Measurements from ENCODE around the gene PARD3B.
"Not testable (repeated sequence)": the region's sequence is repeated elsewhere in the genome, so short reads cannot be mapped to it uniquely, and the experiment has no call there.

Gene PARD3B

DNA sequence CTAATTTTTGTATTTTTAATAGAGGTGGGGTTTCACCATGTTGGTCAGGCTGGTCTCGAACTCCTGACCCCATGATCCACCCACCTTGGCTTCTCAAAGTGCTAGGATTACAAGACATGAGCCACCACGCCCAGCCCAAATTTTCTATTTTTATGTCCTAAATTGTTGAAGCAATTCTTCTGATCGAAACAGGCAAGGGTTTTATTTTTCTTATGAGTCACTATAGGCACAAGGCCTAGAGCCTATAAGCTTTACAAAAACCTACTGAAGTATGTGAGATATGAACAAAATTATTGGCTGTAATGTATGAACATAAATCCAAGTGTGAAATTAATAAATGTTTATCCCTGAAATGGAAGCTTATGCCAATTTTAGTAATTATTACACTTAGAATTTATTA lies 672.8 kb downstream of the PARD3B start:
- DNase-seq (ENCODE audit: extremely low read depth, insufficient read length), result no peak
- Histone ChIP-seq H3K27me3 (replicated peaks; ENCODE audit: control insufficient read depth, insufficient read depth, low read length) (no peaks in the 10 kb centered on the region; the same call in 1 of the 2 replicates), H3K36me3 (ENCODE audit: control insufficient read depth, insufficient read depth, low read length) (no peaks in the 10 kb centered on the region), H3K4me3 (replicated peaks; ENCODE audit: low read depth, low read length) (no peak overlapping the region)
- TF ChIP-seq, protein P1, sequence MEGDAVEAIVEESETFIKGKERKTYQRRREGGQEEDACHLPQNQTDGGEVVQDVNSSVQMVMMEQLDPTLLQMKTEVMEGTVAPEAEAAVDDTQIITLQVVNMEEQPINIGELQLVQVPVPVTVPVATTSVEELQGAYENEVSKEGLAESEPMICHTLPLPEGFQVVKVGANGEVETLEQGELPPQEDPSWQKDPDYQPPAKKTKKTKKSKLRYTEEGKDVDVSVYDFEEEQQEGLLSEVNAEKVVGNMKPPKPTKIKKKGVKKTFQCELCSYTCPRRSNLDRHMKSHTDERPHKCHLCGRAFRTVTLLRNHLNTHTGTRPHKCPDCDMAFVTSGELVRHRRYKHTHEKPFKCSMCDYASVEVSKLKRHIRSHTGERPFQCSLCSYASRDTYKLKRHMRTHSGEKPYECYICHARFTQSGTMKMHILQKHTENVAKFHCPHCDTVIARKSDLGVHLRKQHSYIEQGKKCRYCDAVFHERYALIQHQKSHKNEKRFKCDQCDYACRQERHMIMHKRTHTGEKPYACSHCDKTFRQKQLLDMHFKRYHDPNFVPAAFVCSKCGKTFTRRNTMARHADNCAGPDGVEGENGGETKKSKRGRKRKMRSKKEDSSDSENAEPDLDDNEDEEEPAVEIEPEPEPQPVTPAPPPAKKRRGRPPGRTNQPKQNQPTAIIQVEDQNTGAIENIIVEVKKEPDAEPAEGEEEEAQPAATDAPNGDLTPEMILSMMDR (IDR thresholded peaks at IDR 0.05; ENCODE audit: insufficient read depth, low read length, poor library complexity, severe bottlenecking), result no peak

- not testable (repeated sequence) for H3K27me3 ChIP-seq (replicated peaks; ENCODE audit: control insufficient read depth, insufficient read depth, low read length); H3K4me3 ChIP-seq (replicated peaks; ENCODE audit: low read depth, low read length); H3K36me3 ChIP-seq (ENCODE audit: control insufficient read depth, insufficient read depth, low read length); DNase-seq (ENCODE audit: extremely low read depth, insufficient read length)
Measured at GRCh38 chr2:205218816-205219215, 673.5 kb downstream of the PARD3B start.

DNA sequence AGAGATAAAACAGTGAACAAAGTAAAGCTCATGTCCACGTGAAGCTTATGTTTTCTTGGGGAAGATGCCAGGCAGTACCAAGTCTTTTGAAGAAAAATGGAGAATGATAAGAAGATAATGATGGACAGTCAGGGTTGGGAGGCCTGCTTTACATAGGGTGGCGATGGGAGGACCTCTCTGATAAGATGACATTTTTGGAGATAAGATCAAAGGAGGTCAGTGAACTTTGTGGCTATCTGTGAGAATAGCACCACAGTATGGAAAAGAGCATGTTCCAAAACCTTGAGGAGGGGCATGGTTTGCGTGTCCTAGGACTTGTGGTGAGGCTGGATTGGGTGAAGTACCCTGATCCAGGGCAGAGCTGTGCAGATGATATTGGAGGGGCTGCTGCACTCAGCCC lies 675.3 kb downstream of the PARD3B start:
- TF ChIP-seq, protein P1 (IDR thresholded peaks at IDR 0.05; ENCODE audit: insufficient read depth, low read length, poor library complexity, severe bottlenecking), result no peak
- no peaks in the 10 kb centered on the region; the same call in 1 of the 2 replicates for H3K27me3 ChIP-seq (replicated peaks; ENCODE audit: control insufficient read depth, insufficient read depth, low read length)
- no peaks in the 10 kb centered on the region for H3K36me3 ChIP-seq (ENCODE audit: control insufficient read depth, insufficient read depth, low read length)
- H3K4me3 ChIP-seq (replicated peaks; ENCODE audit: low read depth, low read length), result no peak overlapping the region
- no peak for DNase-seq (ENCODE audit: extremely low read depth, insufficient read length)

- no peak for DNase-seq (ENCODE audit: extremely low read depth, insufficient read length)
- Histone ChIP-seq H3K27me3 (replicated peaks; ENCODE audit: control insufficient read depth, insufficient read depth, low read length) (no peaks in the 10 kb centered on the region), H3K36me3 (ENCODE audit: control insufficient read depth, insufficient read depth, low read length) (no peaks in the 10 kb centered on the region), H3K4me3 (replicated peaks; ENCODE audit: low read depth, low read length) (no peak overlapping the region)
- TF ChIP-seq, protein P1 (IDR thresholded peaks at IDR 0.05; ENCODE audit: insufficient read depth, low read length, poor library complexity, severe bottlenecking), result no peak
Measured at GRCh38 chr2:205232086-205232485, 686.8 kb downstream of the PARD3B start.

DNA sequence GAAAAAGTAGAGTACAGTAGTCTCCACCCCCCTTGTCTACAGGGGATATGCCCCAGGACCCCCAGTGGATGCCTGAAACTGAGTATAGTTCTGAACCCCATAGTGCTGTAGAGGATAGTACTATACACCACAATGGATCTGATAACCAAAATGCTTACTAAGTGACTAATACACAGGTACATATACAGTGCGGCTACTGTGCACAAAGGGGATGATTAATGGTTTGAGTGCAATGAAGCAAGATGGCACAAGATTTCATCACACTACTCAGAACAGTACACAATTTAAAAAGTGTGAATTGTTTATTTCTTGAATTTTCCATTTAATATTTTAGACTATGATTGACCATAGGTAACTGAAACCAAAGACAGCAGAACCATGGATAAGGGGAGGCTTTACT lies 690.2 kb downstream of the PARD3B start:
- H3K36me3 ChIP-seq (ENCODE audit: control insufficient read depth, insufficient read depth, low read length), result no peaks in the 10 kb centered on the region
- no peak for DNase-seq (ENCODE audit: extremely low read depth, insufficient read length)
- TF ChIP-seq, protein P1 (IDR thresholded peaks at IDR 0.05; ENCODE audit: insufficient read depth, low read length, poor library complexity, severe bottlenecking), result no peak
- no peaks in the 10 kb centered on the region for H3K27me3 ChIP-seq (replicated peaks; ENCODE audit: control insufficient read depth, insufficient read depth, low read length)
- no peak overlapping the region for H3K4me3 ChIP-seq (replicated peaks; ENCODE audit: low read depth, low read length)

DNA sequence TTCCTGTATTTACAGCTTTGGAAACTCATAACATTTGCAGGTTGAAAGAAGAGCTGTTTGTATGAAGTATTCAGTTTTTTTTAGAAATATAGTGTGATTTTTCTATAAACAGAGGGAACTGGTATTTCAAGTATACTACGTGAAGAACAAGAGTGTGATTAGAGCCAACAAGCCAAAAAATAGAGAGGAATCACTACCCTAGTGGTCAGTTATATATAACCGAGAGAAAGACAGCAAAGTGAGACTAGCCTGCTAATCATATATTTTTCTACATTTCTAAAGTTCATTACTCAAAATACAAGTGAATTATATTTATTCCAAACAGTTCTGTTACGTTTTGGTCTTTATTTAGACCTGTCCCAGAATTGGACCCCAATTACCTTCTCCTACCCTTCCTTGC lies 692.2 kb downstream of the PARD3B start:
- Histone ChIP-seq H3K4me3 (replicated peaks; ENCODE audit: low read depth, low read length) (no peak overlapping the region), H3K27me3 (replicated peaks; ENCODE audit: control insufficient read depth, insufficient read depth, low read length) (no peaks in the 10 kb centered on the region), H3K36me3 (ENCODE audit: control insufficient read depth, insufficient read depth, low read length) (no peaks in the 10 kb centered on the region)
- no peak for DNase-seq (ENCODE audit: extremely low read depth, insufficient read length)
- TF ChIP-seq, protein P1 (IDR thresholded peaks at IDR 0.05; ENCODE audit: insufficient read depth, low read length, poor library complexity, severe bottlenecking), result no peak
